ENCODE data around the gene CLIC3.
"Not testable (repeated sequence)": the region's sequence is repeated elsewhere in the genome, so short reads cannot be mapped to it uniquely, and the experiment has no call there.

The CLIC3 gene

DNA sequence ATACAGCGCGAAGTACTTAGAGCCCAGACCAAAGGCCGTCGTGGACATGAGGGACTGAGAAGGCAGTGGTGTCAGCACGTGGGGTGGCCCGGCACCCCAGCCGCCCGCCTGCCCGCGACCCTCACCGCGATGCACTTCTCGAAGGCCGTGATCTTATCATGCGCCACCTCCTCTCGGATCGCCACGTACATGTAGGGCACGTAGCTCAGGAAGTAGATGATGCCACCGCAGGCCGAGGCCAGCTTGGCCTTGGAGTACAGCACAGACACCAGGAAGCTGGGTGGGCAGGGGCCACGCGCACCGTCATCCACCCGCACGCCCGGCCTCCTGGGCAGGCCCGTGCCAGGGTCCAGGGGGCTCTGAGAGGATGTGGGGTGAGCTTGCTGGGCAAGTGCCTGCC, 20.7 kb upstream of the CLIC3 start:
- no peak for ATAC-seq

DNA sequence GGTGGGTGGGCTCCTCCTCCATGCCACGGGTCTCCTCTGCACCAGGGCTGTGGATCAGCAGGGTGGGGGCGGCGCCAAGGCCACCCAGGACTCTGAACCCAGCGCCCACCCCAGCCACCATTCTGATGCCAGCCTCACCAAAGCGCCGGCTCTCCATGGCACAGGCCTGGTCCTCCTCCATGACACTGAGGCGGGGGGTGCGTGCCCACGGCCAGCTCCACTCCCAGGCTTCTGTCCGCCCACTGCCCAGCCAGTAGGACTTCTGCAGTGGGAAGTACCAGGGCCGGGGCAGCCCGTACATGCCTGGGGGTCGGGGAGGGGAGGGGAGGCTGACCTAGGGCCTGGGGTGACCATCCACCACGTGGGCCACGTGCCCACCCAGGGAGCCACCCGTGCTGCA, 20.1 kb upstream of the CLIC3 start:
- no peak for ATAC-seq

DNA sequence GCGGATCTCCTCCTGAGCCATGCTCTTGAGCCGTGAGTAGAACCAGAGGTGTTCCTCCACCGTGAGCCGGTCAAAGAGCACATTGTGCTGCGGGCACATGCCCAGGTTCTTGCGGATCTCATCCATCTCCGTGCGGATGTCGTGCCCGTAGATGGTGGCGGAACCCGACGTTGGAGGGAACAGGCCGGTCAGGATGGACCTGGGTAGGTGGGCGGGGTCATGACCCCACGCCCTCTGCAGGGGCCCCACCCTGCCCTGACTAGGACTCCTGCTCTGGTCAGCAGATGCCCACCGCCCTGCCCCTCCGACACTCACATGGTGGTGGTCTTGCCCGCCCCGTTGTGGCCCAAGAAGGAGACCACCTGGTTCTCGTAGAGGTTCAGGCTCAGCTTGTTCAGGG, 19.6 kb upstream of the CLIC3 start:
- ATAC-seq, result no peak

DNA sequence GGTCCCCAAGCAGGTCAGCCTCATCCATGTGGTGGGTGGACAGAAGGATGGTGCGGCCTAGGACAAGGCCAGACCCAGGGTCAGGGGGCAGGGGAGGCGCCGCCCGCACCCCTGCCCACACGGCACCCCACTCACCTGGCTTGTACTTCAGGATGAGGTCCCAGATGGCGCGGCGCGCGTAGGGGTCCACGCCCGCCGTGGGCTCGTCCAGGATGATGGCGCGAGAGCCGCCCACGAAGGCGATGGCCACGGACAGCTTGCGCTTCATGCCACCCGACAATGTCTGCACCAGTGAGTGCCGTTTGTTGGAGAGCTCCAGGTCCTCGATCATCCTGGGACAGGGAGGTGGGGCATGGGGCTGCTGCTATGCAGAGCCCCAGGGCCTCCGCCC, 19.2 kb upstream of the CLIC3 start:
- ATAC-seq, result no peak

DNA sequence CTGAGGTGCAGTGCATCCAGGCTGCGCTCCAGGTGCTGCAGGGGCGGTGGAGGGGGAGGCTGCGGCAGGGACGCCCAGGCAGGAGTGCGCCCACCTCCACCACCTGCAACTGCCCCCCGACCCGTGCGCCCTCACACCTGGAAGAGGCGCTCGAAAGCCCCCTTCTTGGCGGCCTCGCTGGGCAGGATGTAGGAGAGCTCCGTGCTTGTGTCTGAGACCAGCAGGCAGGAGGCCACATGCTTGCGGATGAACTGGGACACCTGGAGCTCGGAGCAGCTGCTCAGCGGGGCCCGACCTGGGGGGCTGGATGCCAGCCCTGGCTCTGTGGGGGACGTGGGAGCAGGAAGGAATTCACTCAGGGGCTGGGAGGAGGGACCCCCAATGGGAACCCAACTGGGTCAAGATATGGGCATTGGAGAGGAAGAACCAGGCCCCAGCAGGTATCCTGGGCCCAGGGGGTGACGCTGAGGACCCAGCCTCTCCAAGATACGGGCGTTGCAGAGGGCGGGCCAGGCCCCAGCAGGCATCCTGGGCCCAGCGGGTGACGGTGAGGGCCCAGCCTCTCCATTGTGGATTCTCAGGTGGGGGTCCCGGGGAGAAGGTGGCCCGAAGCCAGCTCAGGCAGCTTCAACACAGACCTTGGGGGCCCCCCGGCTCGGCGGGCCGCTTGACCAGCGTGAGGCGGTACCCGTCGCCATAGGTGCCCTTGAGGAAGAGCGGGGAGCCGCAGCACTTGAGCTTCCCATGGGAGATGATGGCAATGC, 18.6 kb upstream of the CLIC3 start:
- ATAC-seq, result no peak

DNA sequence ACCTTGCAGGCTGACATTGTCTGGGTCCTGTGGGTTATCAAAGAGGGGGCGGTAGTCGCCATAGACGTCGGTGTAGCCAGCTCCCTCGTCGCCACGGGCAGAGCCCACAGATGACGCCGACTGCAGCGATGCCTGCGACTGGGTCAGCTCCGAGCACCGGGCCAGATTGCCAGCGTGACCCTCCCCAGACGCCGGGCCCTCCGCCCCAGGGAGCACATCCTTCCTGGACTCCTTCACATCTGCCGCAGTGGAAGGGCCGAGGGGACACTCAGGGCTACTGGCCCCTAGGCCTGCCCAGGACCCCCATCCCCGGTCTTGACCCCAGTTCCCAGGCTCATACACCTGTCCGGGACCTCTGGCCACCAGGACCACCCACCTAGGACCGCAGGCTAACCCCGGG, 17.8 kb upstream of the CLIC3 start:
- no peak for ATAC-seq

DNA sequence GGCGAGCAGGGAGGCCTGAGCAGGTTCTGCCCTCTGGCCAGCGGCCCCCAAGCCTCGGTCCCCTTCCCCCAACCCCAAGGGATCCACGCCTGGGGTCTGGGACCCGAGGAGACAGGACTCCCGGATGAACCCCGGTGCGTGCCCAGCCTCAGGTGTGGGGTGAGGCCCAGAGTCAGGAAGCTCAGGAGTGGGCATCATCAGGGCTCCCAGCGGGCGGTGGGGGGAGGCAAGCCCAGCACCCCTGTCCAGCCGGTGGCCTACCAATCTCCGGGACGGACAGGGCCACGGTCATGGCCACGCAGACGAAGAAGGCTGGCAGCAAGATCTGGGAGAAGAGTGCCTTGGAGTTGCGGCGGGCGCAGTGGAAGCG, 17.2 kb upstream of the CLIC3 start:
- no peak for ATAC-seq

DNA sequence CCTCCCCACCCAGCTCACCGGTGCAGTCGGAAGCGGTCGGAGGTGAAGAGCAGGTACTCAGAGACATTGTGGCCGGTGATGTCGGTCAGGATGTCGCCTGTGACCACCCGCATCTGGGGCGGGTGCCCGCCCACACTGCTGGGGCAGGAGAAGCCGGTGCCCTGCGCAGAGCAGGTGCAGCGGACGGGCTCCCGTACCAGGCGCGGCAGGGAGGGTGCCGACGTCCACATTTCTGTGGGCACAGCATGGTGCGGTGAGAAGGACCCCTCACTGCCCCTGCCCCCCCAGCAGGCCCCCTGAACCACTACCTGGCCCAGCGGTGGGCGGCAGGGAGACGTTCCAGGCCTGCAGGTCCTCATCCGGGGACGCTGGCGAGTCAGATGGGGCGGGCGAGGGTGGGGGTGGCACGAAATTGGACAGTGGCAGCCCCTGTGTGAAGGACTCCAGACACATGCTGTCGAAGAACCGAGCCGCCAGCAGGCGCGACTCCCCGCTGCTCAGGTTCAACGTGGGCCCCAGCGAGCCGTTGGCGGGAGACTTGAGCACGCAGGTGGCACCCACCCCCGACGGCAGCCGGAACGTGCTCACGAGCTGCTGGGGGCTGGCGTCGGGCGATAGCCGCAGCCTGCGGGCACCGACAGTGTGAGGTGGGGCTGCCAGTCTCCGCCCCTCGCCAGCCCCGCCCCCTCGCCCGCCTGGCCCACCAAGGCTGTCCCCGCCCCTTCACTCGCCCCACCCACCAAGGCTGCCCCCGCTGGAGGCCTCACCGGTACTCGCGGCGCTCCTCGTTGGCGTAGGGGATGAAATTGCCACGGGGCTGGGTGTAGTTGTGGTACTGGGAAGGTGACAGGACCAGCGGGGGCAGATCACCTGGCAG, 16.6 kb upstream of the CLIC3 start:
- no peak for ATAC-seq

DNA sequence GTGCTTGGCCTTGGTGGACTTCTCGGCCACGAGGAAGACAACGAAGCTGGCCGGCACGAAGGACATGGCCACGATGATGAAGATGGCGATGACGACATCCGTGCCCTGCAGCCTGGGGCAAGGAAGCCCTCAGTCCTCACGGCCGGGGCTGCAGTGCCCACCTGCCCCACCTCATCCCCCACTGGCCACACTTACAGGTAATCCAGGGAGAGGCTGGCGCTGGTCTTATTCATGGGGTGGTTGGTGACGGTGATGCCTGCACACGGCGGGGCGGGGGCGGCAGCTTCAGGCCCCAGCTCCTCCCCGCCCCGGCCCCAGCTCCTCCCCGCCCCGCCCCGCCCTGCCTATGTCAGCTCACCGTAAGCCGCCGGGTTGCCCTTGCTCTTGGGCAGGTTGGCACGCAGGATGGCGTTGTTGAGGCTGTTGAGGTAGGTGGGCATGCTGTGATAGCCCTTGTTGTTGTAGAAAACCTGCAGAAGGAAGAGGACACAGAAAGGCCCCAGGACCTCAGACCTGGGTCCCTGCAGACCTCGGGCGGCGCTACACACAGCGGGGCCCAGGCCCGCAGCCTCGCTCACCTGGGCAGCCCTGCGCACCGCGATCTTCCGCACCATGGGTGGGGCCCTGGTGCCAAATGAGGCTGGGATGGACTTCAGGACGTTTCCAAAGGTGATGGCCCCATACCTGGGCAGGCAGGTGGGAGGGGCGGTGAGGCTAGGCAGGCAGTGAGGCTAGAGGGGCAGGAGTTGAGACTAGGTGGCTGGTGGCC, 15.7 kb upstream of the CLIC3 start:
- no peak for ATAC-seq

DNA sequence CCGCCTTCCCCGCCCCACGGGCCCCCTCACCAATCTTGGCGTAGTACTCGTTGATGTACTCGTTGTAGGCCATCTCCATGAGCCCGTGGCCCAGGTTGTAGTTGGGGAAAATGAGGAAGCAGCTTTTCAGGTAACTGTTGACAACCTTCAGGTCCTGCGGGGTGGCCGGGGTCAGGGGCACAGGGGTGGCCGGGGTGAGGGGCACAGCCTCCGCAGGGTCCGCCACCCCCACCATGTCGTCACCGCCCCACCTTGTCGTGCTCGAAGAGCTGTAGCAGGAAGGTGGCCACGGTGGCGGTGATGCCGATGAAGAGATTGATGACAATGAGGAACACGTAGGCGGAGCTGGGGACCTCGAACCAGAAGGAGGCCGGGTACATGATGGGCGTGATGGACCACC, 14.8 kb upstream of the CLIC3 start:
- no peak for ATAC-seq

DNA sequence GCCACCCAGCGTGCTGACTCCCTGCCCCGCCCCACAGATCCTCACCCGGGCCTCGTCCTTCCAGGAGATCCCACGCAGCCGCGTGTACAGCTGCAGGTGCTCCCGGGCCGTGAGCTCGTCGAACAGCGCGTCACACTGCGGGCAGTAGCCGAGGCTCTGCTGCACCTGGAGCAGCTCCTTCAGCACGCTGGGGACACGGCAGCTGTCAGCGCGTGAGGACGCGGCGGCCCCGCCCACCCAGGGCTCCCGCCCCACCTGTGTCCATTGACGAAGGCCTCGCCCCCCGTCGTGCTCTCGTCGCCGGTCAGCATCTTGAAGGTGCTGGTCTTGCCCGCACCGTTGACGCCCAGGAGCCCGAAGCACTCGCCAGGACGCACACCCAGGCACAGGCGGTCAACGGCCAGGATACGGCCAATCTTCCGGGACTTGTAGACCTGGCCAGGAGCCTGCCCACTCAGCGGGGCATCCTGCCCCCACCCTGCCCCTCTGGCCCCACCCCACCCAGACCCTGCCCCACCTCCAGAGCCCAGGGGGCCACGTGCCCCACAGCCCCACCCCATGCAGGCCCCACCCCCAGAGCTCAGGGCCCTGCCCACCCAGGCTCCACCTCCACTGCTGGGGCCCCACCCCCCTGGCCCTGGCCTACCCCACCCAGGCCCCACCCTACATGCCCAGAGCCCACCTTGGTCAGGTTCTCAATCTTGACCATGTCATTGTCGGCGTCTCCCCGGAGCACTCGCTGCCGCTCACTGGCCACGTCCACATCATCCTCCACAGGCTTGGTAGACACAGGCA, 13.8 kb upstream of the CLIC3 start:
- no peak for ATAC-seq

DNA sequence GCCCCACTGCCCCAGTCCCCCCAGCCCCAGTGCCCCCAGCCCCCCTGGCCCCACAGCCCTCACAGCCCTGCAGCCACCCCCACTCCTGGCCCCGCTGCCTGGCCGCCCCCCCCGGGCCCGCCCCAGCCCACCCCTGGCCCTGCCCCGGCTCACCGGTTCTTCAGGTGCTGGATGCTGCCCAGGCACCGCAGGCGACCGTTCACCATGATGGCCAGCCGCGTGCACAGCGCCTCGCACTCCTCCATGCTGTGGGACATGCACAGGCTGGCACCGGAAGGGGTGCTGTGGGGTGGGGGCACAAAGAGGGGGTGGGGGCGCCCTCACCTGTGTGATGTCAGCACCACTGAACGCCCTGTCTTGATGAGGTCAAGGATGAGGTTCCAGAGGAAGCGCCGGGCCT, 12.8 kb upstream of the CLIC3 start:
- ATAC-seq, result no peak

DNA sequence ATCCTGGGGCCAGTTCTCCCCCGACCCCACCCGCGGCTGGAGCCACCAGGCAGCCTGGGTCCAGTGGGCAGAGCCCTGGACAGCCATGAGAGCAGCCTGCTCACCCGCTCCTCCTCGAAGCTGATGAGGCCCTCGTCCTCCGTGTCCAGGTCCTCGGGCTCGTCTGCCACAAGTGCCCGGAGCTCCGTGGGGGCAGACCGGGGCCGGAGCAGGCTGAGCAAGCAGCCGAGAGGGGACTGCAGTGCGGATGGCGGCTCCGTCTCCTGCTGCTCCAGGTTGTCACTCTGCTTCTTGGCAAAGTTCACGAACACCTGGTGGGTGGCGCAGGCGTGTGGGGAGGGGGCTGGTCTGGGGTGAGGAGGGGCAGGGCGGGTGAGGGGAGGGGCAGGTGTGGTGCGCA, 11.9 kb upstream of the CLIC3 start:
- no peak for ATAC-seq

DNA sequence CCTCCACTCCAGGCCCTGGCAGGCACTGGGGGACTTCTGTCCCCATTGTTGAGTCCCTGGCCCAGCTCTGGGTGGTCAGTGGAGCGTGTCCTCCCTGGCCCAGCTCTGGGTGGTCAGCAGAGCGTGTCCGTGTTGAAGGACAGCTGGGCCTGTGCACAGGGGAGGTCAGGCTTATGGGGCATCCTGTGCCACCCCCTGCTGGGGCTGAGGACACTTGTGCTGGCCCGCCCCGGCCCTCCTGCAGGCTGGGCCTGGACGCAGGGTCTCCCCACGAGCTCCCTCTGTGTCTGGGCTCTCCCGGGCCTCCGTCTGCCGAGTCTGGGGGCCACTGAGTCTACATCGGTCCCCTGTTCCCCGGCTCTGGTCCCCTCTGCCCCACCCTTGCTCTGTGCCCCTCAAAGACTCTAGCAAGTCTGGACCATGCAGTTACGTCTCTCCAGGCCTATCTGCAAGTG, 11.5 kb upstream of the CLIC3 start:
- no peak for ATAC-seq

DNA sequence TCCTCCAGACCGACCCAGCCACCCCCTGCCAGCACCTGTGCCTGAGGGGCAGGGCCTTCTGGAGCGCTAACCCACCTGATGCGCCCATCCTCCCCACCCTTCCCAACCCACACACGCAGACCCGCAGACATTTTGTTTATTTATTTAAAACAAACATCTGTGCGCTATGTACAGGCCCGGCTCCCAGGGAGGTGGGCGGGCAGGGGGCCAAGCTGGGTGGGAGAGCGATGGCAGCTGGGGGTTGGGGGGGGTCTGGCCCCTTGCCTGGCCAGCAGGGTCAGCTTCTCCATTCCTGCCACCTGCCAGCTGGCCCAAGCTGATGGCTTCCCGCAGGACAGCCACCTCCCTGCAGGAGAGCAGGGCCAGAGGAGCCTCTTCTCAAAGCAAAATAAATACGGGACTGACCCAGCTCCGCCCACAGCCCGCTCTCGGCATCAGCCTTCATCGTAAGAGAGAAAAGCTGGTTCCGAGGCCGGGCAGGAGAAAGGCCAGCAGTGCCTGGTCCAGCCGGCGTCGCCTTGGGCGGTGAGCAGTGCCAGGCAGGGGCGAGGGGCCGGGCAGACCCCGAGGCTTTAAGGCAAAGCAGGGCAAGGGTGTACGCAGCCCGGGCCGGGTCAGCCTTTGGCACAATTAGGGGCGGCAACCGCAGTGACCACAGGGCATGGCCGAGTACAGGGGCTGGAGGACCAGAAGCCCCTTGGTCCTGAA, 10.9 kb upstream of the CLIC3 start:
- no peak for ATAC-seq

DNA sequence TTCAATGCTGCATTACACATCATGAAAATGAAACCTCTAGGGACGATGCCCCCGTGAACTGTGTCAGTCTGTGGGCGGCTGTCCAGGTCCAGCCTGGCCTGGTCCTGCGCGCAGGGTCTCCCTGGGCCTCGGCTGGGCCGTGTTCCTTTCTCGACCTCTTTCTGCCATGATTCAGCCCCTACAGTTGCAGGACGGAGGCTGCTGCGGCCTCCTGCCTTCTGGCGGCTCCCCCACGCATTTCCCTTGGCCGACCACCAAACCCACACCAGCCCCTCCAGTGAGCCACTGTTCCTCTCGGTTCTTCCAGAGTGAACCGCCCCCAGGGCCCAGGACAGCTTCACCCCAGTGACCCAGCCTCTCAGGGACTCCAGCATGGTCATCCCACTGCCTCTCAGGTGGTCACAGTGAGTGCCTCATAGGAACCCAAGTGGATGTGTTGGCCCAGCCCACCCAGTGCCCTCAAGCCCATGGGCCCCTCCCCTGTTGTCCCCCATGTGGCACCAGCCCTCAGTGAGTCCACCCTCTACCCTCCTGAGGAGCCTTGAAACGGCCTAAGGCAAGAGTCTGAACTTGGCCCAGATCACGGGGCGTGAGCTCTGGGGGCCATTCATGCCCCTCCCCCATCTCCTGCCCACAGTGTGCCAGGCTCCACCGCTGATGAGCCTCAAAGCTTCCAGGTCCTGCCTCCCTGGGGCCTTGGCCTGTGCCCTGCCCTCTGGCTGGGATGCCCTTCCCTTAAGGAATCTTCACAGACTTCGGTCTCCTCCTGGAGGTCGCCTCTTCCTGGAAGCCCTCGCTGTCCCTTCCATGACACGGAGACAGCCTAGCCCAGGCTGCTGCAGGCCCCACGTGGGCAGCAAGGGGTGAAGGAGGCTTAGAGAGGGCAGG, 10.0 kb upstream of the CLIC3 start:
- ATAC-seq, result no peak

DNA sequence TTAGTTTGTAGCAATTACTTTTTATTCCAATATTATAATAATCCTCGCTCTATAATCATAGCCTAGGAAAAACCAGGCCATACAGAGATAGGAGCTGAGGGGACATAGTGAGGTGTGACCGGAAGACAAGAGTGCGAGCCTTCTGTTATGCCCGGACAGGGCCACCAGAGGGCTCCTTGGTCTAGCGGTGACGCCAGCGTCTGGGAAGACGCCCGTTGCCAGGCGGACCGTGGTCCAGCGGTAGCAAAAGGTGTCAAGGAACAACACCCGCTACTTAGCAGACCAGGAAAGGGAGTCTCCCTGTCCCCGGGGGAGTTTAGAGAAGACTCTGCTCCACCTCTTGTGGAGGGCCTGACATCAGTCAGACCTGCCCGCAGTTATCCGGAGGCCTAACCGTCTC, 7.9 kb upstream of the CLIC3 start:
- not testable (repeated sequence) for ATAC-seq

DNA sequence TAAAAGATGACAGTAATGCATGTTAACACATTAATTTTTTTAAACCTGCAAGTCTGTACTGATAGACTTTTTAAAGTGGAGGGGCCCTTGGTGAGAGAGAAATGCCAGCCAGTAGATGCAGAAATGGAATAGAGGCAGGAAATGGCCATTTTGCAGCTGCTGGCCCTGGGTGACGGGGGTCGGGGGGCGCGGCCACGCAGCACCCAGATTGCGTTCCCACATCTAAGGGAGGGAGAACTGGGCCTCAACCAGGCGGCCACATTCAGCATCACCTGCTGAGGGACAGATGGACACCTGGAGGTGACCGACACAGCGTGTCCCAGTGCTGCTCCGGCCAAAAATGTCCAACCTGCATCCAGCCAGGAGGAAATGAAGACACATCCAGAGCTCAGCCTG, 6.3 kb upstream of the CLIC3 start:
- no peak for ATAC-seq

DNA sequence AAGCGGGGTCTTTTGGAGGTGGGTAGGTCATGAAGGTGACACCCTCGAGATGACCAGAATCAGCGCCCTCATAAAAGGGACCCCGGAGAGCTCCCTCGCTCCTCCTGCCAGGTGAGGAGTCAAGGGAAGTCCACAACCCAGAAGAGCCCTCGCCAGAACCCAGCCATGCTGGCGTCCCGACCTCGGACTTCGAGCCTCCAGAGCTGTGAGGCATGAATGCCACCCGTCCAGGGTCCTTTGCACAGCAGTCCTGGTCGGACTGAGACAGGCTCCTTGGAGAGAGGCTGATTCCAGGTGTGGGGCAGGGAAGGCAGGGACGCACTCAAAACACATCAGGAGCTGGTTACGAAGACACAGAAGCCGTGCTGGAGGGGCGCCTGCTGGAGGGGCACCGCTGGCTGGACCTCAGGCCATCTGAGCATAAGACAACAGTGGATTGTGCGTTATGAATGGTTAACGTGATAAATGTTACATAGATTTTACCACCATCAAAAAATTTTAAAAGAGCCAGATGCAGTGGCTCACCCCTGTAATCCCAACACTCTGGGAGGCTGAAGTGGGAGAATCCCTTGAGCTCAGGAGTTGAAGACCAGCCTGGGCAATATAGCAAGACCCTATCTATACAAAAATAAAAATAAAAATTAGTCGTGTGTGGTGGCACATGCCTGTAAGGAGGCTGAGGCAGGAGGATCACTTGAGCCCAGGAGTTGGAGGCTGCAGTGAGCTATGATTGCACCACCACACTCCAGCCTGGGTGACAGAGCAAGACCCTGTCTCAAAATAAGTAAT, 5.7 kb upstream of the CLIC3 start:
- no peak for ATAC-seq
